ENCODE results near the gene TBC1D13. TPM values are rescaled to one million over a fixed set of nuclear protein-coding genes. Genes with fewer than 3 reads are reported as not detected.

TBC1D13 gene
- total and polyA plus RNA-seq, 2 of the 13 experiments (the other 11 are each of a cell fraction or from before 2014, with no cell fraction given) = 17.9 to 19.7 TPM

DNA sequence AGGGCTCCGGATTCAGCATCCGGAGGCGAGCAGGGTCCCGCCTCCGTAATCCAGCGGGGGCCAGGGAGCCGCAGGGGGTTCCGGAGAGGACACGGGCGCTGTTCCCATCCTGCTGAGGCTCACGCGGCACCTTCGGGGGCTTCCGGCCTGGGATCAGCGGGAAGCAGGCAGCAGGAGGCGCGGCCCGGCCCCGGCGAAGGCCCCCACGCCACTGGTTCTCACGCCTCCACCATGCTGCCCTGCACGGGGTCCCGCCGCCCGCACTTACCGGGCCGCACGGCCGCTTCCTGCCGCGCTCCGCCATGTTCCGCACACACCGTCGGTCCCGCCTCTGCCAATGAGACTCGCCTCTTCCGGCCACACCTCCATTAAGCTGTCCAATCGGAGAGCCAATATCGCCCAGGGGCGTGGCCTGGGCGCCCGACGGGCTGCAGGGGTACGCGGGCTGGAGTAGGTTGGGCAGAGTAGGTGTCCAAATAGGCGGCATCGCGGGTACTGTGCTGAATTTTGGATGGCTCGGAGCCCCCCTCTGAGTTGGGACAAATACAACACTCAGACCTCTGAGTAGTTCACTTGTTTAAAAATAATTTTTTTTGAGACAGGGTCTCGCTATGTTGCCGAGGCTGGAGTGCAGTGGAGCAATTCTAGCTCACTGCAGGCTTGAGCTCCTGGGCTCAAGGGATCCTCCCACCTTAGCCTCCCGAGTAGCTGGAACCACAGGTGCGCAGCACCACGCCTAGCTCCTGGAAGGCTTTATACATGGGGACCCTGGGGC lies 42.6 kb downstream of the TBC1D13 start, which contains the start of gene SPOUT1 (continued):
- TF ChIP-seq, protein P1, sequence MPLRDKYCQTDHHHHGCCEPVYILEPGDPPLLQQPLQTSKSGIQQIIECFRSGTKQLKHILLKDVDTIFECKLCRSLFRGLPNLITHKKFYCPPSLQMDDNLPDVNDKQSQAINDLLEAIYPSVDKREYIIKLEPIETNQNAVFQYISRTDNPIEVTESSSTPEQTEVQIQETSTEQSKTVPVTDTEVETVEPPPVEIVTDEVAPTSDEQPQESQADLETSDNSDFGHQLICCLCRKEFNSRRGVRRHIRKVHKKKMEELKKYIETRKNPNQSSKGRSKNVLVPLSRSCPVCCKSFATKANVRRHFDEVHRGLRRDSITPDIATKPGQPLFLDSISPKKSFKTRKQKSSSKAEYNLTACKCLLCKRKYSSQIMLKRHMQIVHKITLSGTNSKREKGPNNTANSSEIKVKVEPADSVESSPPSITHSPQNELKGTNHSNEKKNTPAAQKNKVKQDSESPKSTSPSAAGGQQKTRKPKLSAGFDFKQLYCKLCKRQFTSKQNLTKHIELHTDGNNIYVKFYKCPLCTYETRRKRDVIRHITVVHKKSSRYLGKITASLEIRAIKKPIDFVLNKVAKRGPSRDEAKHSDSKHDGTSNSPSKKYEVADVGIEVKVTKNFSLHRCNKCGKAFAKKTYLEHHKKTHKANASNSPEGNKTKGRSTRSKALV (CRISPR knock-in tag; IDR thresholded peaks at IDR 0.05) = no peak
- TF ChIP-seq ZFP82 (CRISPR knock-in tag; IDR thresholded peaks at IDR 0.05; ENCODE audit: borderline replicate concordance) (0 out of 2 replicates have a peak, but pooled peaks have one; percentile 16), ARNTL (CRISPR knock-in tag; IDR thresholded peaks at IDR 0.05) (peak; percentile 90), SP140L (CRISPR knock-in tag; IDR thresholded peaks at IDR 0.05; ENCODE audit: borderline replicate concordance) (no peak), BHLHE40 (IDR thresholded peaks at IDR 0.05; ENCODE audit: low read length) (no peak), MYNN (CRISPR knock-in tag; IDR thresholded peaks at IDR 0.05; ENCODE audit: low read depth) (no peak), RXRA (CRISPR knock-in tag; IDR thresholded peaks at IDR 0.05) (peak; percentile 41; the same call in 1 of the 2 replicates), KDM6A (CRISPR knock-in tag; IDR thresholded peaks at IDR 0.05; ENCODE audit: low read depth) (no peak), ZNF562 (CRISPR knock-in tag; IDR thresholded peaks at IDR 0.05; ENCODE audit: borderline replicate concordance) (no peak), CREM (IDR thresholded peaks at IDR 0.05) (no peak), CREM (CRISPR knock-in tag; IDR thresholded peaks at IDR 0.05) (no peak), NR1H2 (CRISPR knock-in tag; IDR thresholded peaks at IDR 0.05; ENCODE audit: borderline replicate concordance, low read depth) (no peak)
- TF ChIP-seq, protein P2, sequence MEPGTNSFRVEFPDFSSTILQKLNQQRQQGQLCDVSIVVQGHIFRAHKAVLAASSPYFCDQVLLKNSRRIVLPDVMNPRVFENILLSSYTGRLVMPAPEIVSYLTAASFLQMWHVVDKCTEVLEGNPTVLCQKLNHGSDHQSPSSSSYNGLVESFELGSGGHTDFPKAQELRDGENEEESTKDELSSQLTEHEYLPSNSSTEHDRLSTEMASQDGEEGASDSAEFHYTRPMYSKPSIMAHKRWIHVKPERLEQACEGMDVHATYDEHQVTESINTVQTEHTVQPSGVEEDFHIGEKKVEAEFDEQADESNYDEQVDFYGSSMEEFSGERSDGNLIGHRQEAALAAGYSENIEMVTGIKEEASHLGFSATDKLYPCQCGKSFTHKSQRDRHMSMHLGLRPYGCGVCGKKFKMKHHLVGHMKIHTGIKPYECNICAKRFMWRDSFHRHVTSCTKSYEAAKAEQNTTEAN (CRISPR knock-in tag; conservative IDR thresholded peaks at IDR 0.05) = peak; percentile 52; the same call in 1 of the 2 replicates
- TF ChIP-seq, protein P3, sequence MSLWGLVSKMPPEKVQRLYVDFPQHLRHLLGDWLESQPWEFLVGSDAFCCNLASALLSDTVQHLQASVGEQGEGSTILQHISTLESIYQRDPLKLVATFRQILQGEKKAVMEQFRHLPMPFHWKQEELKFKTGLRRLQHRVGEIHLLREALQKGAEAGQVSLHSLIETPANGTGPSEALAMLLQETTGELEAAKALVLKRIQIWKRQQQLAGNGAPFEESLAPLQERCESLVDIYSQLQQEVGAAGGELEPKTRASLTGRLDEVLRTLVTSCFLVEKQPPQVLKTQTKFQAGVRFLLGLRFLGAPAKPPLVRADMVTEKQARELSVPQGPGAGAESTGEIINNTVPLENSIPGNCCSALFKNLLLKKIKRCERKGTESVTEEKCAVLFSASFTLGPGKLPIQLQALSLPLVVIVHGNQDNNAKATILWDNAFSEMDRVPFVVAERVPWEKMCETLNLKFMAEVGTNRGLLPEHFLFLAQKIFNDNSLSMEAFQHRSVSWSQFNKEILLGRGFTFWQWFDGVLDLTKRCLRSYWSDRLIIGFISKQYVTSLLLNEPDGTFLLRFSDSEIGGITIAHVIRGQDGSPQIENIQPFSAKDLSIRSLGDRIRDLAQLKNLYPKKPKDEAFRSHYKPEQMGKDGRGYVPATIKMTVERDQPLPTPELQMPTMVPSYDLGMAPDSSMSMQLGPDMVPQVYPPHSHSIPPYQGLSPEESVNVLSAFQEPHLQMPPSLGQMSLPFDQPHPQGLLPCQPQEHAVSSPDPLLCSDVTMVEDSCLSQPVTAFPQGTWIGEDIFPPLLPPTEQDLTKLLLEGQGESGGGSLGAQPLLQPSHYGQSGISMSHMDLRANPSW (CRISPR knock-in tag; IDR thresholded peaks at IDR 0.05; ENCODE audit: borderline replicate concordance) = no peak
- TF ChIP-seq, protein P4, sequence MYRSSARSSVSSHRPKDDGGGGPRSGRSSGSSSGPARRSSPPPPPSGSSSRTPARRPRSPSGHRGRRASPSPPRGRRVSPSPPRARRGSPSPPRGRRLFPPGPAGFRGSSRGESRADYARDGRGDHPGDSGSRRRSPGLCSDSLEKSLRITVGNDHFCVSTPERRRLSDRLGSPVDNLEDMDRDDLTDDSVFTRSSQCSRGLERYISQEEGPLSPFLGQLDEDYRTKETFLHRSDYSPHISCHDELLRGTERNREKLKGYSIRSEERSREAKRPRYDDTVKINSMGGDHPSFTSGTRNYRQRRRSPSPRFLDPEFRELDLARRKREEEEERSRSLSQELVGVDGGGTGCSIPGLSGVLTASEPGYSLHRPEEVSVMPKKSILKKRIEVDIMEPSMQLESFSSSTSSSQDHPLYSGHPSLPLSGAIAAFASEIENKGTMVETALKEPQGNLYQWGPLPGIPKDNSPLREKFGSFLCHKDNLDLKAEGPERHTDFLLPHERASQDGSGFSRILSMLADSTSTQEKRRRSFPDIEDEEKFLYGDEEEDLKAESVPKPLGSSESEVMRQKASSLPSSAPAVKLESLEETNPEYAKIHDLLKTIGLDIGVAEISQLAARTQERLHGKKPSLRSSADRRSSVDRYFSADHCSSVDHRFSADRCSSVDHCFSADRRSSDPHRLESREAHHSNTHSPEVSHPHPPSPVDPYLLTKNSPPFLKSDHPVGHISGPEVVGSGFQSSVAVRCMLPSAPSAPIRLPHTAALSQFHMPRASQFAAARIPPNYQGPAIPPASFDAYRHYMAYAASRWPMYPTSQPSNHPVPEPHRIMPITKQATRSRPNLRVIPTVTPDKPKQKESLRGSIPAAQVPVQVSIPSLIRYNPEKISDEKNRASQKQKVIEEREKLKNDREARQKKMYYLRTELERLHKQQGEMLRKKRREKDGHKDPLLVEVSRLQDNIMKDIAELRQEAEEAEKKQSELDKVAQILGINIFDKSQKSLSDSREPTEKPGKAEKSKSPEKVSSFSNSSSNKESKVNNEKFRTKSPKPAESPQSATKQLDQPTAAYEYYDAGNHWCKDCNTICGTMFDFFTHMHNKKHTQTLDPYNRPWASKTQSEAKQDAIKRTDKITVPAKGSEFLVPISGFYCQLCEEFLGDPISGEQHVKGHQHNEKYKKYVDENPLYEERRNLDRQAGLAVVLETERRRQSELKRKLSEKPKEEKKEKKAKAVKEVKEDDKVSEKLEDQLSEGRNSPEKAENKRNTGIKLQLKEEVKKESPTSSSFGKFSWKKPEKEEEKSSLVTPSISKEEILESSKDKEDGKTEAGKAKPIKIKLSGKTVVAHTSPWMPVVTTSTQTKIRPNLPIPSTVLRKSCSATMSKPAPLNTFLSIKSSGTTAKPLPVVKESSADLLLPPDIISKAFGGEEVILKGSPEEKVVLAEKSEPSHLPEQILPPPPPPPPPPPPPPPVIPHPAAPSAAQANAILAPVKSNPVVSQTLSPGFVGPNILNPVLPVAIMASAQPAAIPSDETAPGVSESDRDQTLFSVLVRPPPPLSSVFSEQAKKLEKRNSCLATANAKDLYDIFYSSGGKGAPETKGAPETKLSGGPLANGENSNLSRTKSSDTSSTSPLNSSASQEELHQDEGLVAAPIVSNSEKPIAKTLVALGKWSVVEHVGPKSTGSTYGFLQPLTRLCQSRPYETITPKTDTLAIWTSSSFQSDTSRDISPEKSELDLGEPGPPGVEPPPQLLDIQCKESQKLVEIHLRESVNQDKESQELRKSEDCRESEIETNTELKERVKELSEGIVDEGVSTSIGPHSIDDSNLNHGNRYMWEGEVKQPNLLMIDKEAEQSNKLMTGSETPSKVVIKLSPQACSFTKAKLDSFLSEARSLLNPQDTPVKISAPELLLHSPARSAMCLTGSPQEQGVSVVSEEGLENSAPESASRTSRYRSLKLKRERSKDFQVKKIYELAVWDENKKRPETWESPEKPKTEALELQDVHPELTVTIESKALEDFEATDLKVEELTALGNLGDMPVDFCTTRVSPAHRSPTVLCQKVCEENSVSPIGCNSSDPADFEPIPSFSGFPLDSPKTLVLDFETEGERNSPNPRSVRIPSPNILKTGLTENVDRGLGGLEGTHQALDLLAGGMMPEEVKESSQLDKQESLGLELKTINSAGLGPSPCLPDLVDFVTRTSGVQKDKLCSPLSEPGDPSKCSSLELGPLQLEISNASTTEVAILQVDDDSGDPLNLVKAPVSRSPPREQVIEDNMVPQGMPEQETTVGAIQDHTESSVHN (CRISPR knock-in tag; IDR thresholded peaks at IDR 0.05) = 0 out of 2 replicates have a peak, but pooled peaks have one; percentile 51
